Measurements from ENCODE around the gene BHLHE40.

BHLHE40 gene

DNA sequence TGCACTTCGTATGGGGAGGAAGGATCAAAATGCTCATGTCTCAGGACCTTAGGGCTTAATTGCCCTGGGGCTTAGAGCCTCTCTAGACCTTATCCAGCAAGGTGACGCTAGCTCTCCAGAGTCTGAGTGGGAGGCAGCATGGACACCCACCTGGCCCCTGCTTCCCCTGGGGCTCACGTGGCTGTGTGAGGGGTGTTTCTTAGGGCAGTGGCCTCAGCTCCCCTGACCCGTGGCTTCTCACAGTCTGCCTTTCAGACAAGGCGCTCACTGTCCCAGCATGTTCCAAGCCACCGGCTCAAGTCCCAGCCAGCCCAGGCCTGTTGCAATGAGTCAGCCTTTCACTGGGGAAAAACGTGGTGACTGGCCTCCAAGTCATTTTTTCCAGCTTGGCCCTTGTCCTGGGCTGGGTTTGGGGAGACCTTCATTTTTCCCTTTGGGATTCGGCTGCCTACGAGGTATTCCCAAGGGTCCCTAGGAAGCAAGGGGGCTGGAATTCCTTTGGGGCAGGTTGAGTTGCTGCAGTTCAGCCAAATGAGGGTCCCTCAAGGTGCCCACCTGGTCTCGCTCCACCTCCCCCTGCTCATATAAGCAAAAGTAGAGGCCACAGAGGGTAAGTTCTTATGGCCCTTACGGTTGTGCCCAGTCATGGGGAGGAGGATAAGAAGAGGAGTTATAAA, 15.7 kb downstream of the BHLHE40 start:
- no peak overlapping the region for H3K4me3 ChIP-seq (replicated peaks; ENCODE audit: low read depth, low read length)
- TF ChIP-seq, protein P1, sequence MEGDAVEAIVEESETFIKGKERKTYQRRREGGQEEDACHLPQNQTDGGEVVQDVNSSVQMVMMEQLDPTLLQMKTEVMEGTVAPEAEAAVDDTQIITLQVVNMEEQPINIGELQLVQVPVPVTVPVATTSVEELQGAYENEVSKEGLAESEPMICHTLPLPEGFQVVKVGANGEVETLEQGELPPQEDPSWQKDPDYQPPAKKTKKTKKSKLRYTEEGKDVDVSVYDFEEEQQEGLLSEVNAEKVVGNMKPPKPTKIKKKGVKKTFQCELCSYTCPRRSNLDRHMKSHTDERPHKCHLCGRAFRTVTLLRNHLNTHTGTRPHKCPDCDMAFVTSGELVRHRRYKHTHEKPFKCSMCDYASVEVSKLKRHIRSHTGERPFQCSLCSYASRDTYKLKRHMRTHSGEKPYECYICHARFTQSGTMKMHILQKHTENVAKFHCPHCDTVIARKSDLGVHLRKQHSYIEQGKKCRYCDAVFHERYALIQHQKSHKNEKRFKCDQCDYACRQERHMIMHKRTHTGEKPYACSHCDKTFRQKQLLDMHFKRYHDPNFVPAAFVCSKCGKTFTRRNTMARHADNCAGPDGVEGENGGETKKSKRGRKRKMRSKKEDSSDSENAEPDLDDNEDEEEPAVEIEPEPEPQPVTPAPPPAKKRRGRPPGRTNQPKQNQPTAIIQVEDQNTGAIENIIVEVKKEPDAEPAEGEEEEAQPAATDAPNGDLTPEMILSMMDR (IDR thresholded peaks at IDR 0.05; ENCODE audit: low read depth, low read length, missing control alignments): no peak
- DNase-seq (ENCODE audit: extremely low read depth, low read depth): no peak

DNA sequence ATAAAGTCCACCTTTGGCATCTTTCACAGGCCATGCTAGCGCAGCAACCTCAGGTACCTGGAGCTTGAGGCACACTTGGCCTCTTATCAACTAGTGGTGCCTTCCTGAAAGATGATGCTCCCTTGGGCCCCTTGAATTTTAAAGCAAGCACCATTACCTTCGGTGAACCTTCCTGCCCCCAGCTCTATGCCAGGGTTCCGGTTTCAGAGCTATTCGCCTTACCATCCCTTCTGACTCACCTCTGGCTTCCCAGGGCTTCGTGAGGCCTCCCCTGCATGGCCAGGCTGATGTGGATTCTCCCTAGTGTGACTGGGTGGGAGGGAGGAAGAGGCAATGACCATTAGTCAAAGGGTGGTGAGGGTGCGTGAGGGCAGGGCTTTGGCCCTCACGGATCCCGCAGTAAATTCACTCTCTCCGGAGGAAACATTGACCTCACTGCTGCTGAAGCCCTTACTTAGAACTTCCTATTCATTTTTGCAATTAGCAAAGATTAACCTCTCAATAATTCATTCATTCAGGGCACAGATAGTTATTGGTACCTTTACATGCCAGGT, 16.3 kb downstream of the BHLHE40 start:
- DNase-seq (ENCODE audit: extremely low read depth, low read depth): no peak
- H3K4me3 ChIP-seq (replicated peaks; ENCODE audit: low read depth, low read length): no peak overlapping the region
- TF ChIP-seq, protein P1 (IDR thresholded peaks at IDR 0.05; ENCODE audit: low read depth, low read length, missing control alignments): no peak

DNA sequence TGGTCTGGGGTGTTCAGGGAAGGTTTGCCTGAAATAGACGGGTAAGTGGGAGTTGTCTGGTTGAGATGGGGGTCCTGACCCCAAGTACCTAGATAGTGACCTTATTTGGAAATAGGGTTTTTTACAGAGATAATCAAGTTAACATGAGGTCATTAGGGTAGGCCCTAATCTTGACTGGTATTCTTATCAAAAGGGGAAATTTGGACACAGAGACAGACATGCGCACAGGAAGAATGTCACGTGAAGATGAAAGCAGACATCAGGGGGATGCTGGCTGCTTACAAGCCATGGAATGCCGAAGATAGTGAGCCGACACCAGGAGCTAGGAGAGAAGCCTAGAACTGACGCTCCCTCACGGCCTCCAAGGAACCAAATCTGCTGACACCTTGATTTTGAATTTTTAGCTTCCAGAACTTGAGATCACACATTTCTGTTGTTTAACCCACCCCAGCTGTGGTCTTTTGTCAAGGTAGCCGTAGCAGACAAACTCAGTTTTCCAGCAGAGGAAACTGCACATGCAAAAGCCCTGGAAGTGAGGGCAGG, 17.1 kb downstream of the BHLHE40 start:
- TF ChIP-seq, protein P1 (IDR thresholded peaks at IDR 0.05; ENCODE audit: low read depth, low read length, missing control alignments): no peak

DNA sequence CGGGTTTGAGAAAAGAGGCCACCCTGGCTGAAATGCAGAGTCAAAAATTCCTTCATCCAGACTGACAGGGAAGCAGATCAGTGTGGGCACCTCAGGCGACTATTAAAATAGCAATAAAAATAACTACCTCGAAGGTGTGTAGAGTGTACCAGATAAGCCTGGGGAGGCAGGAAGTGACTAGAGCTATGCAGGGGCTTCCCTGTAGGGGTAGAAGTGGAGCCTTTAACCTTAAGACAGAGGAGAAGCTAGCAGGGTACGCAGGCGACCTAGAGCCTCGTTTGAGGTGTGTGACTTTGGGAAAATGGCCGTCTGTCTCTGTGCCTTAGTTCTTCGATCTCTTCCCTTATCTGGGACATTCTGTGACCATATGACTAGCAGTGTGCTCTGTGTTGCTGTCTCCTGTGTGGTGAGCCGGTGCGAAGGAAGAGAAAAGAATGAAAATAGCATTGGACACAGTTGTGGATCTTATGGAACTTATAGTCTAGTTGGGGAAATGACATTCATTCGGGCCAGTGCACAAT, 17.6 kb downstream of the BHLHE40 start:
- TF ChIP-seq, protein P1 (IDR thresholded peaks at IDR 0.05; ENCODE audit: low read depth, low read length, missing control alignments): no peak
- H3K4me3 ChIP-seq (replicated peaks; ENCODE audit: low read depth, low read length): no peak overlapping the region
- no peak for DNase-seq (ENCODE audit: extremely low read depth, low read depth)

More for the DNA sequence above, 17.1 kb downstream of the BHLHE40 start:
- H3K4me3 ChIP-seq (replicated peaks; ENCODE audit: low read depth, low read length): no peak overlapping the region
- DNase-seq (ENCODE audit: extremely low read depth, low read depth): no peak

DNA sequence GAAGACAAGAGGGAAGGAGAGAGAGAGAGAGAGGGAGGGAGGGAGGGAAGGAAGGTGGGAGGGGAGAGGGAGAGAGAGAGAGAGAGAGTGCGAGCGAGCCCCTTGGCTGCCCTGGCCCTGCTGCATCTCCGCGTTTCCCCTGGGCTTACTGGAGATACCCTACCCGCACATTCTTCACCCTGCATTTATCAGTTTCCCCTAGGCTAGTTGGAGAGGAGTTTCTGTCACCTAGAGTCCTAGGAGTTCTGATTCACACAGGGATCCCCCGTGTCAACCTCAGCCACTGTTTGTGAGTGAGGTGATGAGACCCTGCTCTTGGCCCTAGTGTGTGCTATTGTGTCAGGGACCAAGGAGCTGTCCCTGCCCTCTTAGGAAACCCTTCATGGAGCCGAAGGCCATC, 18.7 kb downstream of the BHLHE40 start:
- TF ChIP-seq, protein P1 (IDR thresholded peaks at IDR 0.05; ENCODE audit: low read depth, low read length, missing control alignments): no peak
- no peak for DNase-seq (ENCODE audit: extremely low read depth, low read depth)
- no peak overlapping the region for H3K4me3 ChIP-seq (replicated peaks; ENCODE audit: low read depth, low read length)

DNA sequence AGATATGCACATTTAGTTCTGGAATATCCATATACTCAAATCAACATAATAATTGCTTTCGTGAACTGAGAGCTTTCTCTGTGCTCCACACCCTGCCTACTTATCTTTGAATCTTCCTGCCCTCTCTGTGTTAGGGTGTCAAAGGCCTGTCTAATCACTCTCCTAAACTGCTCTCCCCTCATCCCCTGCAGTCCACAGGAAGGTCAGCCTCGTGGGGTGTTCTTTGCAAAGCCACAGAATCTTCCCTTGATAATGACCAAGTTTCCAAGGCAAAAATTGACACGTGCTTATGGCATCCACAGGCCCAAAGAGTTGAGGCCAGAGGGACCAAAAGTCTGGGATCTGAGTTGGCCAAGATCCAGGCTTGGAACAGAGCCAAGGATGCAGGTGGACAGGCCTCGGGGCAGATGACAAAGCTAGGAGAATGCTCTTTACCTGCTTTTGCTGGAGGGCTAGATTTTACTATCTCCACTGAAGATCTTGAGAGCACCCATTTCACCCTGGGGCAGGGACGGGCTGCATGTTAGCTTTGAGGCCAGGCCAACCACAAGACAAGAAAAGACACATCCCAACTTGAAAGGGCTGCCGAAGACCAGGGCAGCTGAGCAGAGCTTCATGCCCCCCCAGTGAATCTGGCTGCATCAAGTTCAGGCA, 20.4 kb downstream of the BHLHE40 start:
- H3K4me3 ChIP-seq (replicated peaks; ENCODE audit: low read depth, low read length): no peak overlapping the region
- TF ChIP-seq, protein P1 (IDR thresholded peaks at IDR 0.05; ENCODE audit: low read depth, low read length, missing control alignments): no peak
- DNase-seq (ENCODE audit: extremely low read depth, low read depth): no peak
